ENCODE data around the gene XYLT1. TPM values are rescaled to one million over a fixed set of nuclear protein-coding genes. Genes with fewer than 3 reads are reported as not detected.

The XYLT1 gene
- total RNA-seq, 4 donors from 2014 or later: 5.6 to 14.9 (median 10.8) TPM

DNA sequence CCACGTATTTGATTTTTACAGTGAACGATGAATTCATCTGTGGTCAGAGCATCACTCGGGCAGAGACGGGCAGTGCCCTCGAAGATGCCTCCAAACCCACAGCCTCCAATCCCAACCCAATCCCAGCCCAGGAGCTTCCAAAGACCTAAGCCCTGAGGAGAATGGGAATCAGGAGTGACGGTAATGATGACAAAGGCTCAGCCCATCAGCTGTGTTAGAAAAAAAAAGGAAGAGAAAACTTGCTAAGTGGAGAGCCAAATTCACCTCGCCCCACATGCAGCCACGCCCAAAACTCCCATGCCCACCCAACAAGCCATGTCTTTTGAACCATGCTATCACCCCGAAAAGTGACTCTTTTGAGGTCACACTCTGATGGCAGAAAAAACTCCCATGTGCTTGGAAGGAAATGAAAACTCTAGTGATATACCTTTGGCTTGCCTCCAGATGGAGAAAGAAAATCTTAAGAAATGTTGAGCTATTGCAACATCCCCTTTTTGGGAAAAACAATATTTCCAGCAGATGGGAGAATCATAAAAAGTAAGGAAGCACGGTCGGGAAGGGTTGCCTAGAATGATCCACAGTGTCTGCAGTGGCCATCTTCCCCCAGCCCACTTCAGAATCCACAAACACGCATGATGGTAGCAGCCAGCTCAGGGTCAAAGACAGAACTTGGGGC lies 37.7 kb downstream of the XYLT1 start:
- Histone ChIP-seq H3K9me3 (no peaks in the 10 kb centered on the region), H3K27me3 (no peaks in the 10 kb centered on the region), H3K36me3 (no peaks in the 10 kb centered on the region), H3K4me1 (peaks cover 15 to 36% of the 10 kb centered on the region in 2 donors), H3K4me3 (replicated peaks in 1 of 3) (no peak overlapping the region), H3K27ac (peak overlapping the region in 1 of 3 donors; percentile 19)
- no peak for TF ChIP-seq POLR2A (IDR thresholded peaks at IDR 0.05)
- TF ChIP-seq, protein P1, sequence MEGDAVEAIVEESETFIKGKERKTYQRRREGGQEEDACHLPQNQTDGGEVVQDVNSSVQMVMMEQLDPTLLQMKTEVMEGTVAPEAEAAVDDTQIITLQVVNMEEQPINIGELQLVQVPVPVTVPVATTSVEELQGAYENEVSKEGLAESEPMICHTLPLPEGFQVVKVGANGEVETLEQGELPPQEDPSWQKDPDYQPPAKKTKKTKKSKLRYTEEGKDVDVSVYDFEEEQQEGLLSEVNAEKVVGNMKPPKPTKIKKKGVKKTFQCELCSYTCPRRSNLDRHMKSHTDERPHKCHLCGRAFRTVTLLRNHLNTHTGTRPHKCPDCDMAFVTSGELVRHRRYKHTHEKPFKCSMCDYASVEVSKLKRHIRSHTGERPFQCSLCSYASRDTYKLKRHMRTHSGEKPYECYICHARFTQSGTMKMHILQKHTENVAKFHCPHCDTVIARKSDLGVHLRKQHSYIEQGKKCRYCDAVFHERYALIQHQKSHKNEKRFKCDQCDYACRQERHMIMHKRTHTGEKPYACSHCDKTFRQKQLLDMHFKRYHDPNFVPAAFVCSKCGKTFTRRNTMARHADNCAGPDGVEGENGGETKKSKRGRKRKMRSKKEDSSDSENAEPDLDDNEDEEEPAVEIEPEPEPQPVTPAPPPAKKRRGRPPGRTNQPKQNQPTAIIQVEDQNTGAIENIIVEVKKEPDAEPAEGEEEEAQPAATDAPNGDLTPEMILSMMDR (IDR thresholded peaks at IDR 0.05): no peak
- intact Hi-C loops (cut with DNase I): no loop called here
- WGBS, 2 donors: 65 to 73% methylated on average over 12 of the region's 12 CpGs
- DNase-seq: no peak

DNA sequence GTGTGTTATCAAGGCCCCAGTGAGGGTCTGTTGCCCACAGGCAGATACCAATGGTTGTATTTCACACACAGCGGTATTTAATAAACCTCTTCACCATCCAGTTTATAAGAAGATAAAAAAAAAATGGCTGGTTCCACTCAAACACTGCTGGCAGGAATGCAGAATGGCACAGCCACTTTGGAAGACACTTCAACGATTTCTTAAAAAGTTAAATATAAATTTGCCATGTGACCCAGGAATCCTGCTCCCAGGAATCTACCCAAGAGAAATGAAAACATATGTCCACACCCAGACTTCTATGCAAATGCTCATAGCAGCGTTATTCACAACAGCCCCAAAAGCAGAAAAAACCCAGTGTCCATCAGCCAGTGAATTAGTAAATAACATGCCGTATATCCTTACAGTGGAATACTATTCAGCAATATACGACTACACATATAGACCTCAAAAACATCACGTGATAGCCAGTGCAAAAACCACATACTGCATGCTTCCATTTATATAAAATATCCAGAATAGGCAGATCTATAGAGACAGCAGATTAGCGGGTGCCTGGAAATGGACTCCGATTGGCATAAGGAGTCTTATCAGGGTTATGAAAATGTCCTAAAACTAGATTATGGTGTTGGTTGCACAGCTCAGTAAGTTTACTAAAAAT lies 38.7 kb downstream of the XYLT1 start:
- WGBS, 2 donors: 86 to 87% methylated on average over 8 of the region's 8 CpGs
- no peaks in the 10 kb centered on the region for H3K9me3 ChIP-seq
- TF ChIP-seq, protein P1 (IDR thresholded peaks at IDR 0.05): peak in 3 of 6 experiments; percentile 16 to 25 (median 23)
- no peak for TF ChIP-seq POLR2A (IDR thresholded peaks at IDR 0.05)
- H3K4me1 ChIP-seq: peaks cover 8 to 26% of the 10 kb centered on the region in 2 donors
- intact Hi-C loops (cut with DNase I): no loop called here
- H3K27ac ChIP-seq: no peak overlapping the region
- H3K4me3 ChIP-seq (replicated peaks in 1 of 3): no peak overlapping the region
- DNase-seq: peak in 1 of 2 donors; percentile 7
- no peaks in the 10 kb centered on the region for H3K36me3 ChIP-seq
- H3K27me3 ChIP-seq: no peaks in the 10 kb centered on the region

DNA sequence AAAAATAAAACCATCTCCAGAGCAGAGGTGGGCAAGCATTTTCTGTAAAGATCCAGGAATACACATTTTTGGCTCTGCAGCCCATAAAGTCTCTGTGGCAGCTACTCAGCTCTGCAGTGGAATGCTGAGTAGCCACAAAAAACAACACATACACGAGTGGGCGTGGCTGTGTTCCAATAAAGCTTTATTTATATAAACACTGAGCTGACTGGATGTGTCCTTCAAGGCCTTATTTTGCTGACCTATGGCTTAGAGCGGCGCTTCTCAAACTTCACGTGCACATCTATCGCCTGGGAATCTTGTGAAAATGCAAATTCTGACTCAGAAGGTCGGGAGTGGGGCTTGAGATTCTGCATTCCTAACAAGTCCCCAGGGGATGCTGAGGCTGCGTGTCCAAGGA lies 39.7 kb downstream of the XYLT1 start:
- WGBS, 2 donors: 76 to 77% methylated on average over 8 of the region's 8 CpGs
- TF ChIP-seq, protein P1 (IDR thresholded peaks at IDR 0.05): no peak
- TF ChIP-seq POLR2A (IDR thresholded peaks at IDR 0.05): no peak
- intact Hi-C loops (cut with DNase I): no loop called here
- H3K4me3 ChIP-seq (replicated peaks in 1 of 3): no peak overlapping the region
- H3K4me1 ChIP-seq: peaks cover 4 to 19% of the 10 kb centered on the region in 2 donors
- H3K27ac ChIP-seq: no peak overlapping the region
- H3K36me3 ChIP-seq: no peaks in the 10 kb centered on the region
- no peaks in the 10 kb centered on the region for H3K9me3 ChIP-seq
- no peaks in the 10 kb centered on the region for H3K27me3 ChIP-seq
- peak in 1 of 2 donors; percentile 7 for DNase-seq

DNA sequence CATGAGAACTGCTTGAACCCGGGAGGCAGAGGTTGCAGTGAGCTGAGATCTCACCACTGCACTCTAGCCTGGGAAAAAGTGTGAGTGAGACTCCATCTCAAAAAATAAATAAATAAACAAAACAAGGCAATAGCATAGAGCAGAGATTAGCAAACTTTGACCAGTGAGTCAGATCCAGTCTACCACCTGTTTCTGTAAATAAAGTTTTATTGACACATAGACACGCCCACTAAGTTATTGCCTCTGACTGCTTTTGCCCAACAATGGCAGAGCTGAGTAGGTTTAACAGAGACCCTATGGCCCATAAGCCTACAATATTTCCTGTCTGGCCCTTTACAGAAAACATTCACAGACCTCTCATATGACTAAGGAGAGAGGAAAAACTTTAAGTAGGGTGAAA lies 44.3 kb downstream of the XYLT1 start:
- Histone ChIP-seq H3K27me3 (no peaks in the 10 kb centered on the region), H3K4me3 (replicated peaks in 1 of 3) (no peak overlapping the region), H3K9me3 (no peaks in the 10 kb centered on the region), H3K27ac (no peak overlapping the region), H3K4me1 (peaks cover 0 to 4% of the 10 kb centered on the region in 2 donors), H3K36me3 (no peaks in the 10 kb centered on the region)
- DNase-seq: no peak
- 98 to 100% methylated on average over 2 of the region's 2 CpGs for WGBS, 2 donors
- intact Hi-C loops (cut with DNase I): no loop called here
- TF ChIP-seq, protein P1 (IDR thresholded peaks at IDR 0.05): no peak
- TF ChIP-seq POLR2A (IDR thresholded peaks at IDR 0.05): no peak

DNA sequence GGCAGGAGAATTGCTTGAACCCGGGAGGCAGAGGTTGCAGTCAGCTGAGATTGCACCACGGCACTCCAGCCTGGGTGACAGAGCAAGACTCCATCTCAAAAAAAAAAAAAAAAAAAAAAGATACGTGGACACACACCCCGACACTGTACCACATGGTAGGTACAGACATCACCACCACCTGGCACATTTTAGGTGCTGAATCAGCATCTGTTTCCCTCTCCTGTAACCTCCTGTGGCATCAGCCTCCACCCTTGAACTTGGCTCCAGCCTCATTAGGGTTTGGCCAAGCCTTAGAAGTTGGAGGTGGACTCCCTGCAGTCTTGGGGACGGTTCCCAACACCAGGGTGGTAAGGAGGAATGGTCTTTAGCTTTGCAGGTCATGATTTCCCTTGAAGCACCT lies 46.0 kb downstream of the XYLT1 start:
- Histone ChIP-seq H3K36me3 (no peaks in the 10 kb centered on the region), H3K27me3 (no peaks in the 10 kb centered on the region), H3K9me3 (no peaks in the 10 kb centered on the region), H3K27ac (no peak overlapping the region), H3K4me1 (no peaks in the 10 kb centered on the region), H3K4me3 (replicated peaks in 1 of 3) (no peak overlapping the region)
- no peak for TF ChIP-seq POLR2A (IDR thresholded peaks at IDR 0.05)
- TF ChIP-seq, protein P1 (IDR thresholded peaks at IDR 0.05): no peak
- DNase-seq: no peak
- 94 to 96% methylated on average over 5 of the region's 5 CpGs for WGBS, 2 donors
- intact Hi-C loops (cut with DNase I): no loop called here

Data from thyroid gland (tissue), 4 donors.